NCI-H1105 treated with DMSO at 0.1 percent for 48 hours (cell line): ENCODE results near the gene KCNT1.

Experiments
- DNase-seq: peaks from one replicate; lab custom pipeline; 2025; lab: John Stamatoyannopoulos, UW

Gene KCNT1

DNA sequence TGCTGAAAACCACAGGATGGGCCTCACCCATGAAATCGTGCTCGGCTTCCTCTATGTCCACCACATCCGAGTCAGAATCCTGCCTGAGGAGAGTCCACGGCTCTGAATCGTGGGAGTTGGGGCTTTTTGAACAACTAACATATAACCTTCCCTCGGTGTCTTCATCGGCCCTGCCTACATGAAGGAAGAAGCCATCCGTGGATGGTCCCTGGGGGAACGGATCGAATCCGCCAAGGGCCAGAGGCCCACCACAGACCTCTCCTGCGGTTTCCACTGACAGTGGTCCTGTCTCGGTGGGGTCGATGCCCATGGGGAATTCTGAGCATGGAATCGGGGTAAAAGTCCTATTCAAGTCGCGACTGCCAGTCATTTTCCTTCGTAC is 120.4 kb downstream of the KCNT1 start:
- no peak for DNase-seq

DNA sequence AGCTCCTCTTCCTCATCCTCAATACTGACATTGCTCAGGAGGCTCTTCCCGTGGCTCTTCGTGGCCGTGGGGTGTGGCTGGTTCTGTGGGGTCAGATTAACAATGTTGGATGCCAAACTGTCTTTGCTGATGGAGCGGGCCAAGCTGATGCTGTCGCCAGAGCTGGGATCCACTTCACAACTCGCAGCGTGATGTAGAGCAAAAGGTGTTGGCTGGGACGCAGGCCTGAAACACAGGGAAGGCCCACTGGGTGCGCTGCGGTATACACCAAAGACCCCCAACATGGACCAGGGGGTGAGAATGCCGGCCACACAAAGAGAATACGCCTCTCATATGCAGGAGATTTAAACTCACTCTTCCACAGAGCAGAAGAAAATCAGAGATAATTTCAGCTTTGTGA is 121.1 kb downstream of the KCNT1 start:
- DNase-seq, result no peak

DNA sequence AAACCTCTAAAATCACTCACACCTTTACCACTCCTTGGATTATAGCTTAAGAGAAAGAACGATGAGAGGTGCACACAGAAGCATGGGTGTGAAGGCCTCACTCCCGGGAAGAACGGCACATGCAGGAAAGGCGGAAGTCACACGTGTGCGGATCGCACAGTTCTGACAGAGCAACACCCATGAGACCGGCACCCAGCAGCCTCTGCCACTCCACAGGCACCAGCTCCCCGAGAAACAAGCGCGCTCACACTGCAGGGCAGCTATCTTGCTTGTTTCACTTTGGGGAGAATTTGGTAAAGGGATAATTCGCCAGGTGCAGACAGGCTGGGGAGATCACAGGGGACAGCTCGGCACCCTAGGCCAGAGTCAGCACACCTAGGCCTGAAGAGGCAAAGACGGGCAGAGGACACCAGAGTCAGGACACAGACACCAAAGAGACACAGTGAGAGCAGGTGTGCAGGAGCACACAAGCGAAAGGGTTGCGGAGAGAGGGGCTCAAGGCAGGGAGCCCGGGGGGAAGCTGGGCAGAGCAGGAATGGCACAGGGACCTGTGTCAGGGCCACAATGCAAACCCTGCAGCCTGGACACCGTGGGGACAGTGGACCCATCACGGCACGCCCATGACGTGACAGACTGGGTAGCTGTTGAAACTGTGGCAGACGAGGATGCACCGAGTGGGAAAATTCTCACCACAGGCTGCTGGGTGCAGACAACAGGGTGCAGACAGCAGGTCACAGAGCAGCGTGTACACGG is 123.6 kb downstream of the KCNT1 start:
- DNase-seq, result no peak

DNA sequence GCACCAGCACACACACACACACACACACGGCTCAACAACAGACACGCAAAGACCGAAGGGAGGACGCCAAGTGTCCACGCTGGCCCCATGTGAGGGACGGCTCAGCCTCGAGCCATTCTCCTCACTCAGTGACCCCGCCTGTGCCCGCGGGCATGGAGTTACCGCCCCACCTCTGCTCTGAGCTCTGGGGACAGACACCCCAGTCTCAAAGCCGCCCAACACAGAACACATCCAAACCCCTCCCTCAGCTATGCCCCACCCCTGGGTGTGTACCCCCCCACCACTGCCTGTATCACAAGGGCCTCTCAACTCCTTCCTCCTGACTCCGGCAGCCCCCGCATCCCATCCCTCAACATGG is 124.2 kb downstream of the KCNT1 start:
- DNase-seq, result no peak

DNA sequence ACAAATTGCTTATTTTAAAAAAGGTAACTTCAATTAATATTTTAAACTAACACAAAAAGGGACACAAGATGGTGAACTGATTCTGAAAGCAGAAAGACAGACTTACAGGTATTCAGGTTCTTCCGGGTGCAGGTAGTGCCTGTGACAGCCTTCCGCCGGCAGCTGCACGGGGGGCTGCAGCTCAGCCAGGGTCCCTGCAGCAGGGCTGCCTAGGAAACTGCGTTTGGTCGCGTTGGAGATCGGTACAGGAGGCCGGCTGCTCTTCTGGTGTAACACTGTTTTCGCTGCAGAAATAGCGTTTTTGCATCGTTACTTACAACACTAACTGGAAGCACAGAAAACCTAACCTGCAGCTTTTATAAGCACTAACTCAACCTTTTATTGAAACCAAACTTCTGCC is 125.3 kb downstream of the KCNT1 start:
- DNase-seq, result no peak

DNA sequence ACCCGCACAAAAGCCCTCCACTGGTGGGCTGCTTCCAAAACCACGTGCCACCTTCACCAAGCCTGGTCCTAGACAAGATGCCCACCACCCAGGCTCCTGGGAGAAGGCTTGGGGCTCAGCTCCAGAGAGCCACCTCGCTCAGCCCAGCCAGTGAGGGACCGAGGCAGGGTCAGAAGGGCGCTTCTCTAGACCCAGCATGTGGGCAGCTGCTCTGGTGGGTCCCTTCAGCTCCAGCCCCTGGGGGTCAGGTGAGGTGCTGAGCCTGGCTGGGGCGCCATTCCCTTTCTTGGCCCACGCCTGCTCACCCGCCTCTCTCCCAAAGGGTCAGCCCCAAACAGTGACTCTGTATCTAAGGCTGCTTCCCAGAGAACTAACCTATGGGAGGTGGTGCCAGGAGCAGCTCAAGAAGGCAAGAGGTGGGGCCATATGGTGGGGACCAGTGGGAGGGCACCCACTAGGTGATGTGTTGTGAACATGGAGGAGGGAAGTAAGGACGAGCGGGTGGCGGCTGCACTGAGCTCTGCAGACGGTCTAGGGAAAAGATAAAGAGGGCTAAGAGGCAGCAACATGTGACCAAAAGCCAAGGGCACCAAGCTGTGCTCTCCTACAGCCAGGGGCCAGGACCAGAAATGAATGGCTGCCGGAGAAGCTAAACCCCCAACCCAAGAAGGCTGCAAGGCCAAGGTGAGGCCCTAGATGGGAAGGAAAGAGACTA is 126.0 kb downstream of the KCNT1 start:
- DNase-seq, result no peak

DNA sequence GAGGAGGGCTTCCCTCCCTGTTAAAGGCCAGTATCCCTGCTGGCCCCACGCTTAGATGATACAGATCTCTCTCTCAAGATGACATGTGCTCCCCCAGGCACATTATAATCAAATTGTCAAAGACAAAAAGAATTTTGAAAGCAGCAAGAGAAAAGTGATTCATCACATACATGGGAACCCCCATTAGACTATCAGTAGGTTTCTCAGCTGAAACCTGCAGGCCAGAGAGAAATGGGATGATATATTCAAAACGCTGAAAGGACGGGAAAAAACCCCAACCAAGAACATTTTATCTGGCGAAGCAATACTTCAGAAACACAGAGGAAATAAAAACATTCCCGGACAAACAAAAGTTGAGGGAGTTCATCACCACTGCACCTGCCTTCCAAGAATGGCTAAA is 126.7 kb downstream of the KCNT1 start:
- no peak for DNase-seq

DNA sequence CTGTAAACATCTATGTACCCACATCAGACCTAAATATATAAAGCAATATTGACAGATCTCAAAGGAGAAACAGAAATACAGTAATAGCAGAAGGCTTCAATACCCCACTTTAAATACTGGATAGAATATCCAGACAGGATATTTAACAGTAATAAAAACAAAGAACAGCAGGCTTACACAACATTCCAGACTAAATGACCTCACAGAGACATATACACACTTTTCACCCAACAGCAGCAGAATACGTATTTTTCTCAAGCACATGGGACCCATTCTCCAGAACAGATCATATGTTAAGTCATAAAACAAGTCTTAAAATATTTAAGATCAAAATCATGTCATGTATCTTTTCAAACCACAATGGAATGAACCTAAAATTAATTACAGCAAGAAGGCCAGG is 128.5 kb downstream of the KCNT1 start:
- no peak for DNase-seq

DNA sequence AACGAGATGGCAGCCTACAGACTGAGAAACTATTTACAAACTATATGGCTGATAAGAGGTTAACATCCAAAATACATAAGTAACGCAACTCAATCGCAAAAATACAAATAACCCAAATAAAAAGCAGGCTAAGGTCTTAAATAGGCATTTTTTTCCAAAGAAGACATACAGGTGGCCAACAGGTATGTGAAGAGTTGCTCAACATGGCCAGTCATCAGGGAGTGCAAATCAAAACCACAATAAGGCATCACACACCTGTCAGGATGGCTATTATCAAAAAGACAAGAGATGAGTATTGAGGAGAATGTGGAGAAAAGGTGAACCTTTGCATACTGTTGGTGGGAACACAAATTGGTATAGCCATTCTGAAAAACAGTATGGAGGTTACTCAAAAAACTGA is 131.9 kb downstream of the KCNT1 start:
- no peak for DNase-seq

DNA sequence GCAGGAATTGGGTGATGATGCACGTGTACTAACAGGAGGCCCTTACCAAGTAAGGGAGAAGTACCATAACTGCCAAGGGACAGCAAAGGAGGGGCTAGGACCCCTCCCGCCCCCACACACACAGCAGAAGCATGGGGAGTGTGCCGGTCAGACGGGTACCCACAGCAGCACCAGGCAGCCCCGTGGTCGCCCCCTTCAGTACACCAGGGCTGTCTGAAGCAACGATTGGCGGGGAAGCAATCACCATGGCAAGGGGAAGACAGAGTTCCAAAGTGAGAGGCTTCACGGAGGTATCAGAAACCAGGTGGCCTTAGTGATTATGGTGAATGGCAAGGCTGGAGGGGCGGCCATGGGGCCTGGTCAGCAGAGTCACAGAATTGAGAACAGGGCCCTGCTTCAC is 133.1 kb downstream of the KCNT1 start:
- no peak for DNase-seq

DNA sequence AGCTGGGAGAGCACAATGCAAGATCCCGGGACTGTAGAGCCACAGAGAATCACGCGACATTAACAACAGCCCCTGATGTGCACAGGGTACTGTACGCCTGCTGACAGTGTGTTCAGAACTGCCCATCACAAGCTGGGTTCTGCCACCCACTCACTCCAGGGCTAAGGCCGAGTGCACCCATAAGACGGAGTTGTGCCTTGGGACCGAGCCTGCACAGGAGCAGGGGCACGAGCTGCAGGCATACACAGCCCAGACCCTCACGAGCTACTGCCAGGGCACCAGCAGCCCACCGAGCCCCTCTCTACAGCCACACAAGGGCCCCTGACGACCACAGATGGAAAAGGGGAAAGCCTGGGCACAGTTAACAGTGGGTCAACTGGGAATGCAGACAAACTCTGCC is 137.5 kb downstream of the KCNT1 start:
- DNase-seq, result no peak

DNA sequence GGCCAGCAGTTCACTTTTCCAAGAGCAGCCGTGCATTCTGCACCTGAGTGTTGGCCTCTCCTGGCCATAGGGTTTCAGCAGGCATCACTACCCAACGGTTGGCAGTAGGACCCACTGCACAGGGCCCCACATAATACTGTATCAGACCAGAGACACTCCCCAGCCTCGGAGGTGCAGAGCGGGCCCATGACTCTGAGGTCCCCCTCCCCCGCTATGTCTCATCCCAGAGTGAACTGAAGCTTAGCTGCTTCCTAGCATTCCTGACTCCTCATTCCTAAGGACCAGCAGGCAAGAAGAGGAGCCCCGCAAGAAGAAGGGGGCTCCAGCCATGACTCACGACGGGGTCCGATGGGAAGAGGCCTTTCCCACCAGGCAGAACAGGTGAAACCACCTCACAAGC is 138.1 kb downstream of the KCNT1 start:
- no peak for DNase-seq

DNA sequence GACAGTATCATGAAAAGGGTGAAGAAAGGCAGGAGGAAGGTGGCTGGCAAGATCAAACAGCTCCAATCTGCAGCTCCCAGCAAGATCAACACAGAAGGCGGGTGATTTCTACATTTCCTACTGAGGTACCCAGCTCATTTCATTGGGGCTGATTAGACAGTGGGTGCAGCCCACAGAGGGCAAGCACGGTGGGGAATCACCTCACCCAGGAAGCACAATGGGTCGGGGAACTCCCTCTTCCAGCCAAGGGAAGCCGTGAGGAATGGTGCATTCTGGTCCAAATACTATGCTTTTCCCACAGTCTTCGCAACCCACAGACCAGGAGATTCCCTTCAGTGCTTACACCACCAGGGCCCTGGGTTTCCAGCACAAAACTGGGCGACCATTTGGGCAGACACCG is 138.6 kb downstream of the KCNT1 start:
- DNase-seq, result no peak
